ENCODE data around the gene MTMR4. TPM values are rescaled to one million over a fixed set of nuclear protein-coding genes. Genes with fewer than 3 reads are reported as not detected.
"Not testable (repeated sequence)": the region's sequence is repeated elsewhere in the genome, so short reads cannot be mapped to it uniquely, and the experiment has no call there.

MTMR4 gene
- total RNA-seq, 1 donor from 2014 or later = 32.3 TPM

GRCh38 chr17:58521680-58522079, 7.2 kb upstream of the MTMR4 start:
- no peak for ATAC-seq

GRCh38 chr17:58520843-58521430, 6.5 kb upstream of the MTMR4 start:
- no peak for ATAC-seq

GRCh38 chr17:58517928-58518609, 3.6 kb upstream of the MTMR4 start:
- ATAC-seq = peak; percentile 93

GRCh38 chr17:58517378-58517927, 3.0 kb upstream of the MTMR4 start:
- ATAC-seq = peak; percentile 59

- ATAC-seq = no peak
Observed at GRCh38 chr17:58516644-58517377, 2.4 kb upstream of the MTMR4 start.

- no peak for ATAC-seq
Observed at GRCh38 chr17:58515286-58515685, 848 bp upstream of the MTMR4 start.

GRCh38 chr17:58514770-58515157, 326 bp upstream of the MTMR4 start:
- ATAC-seq = no peak

- no peak for ATAC-seq
Observed at GRCh38 chr17:58513267-58513964, 1.0 kb downstream of the MTMR4 start.

GRCh38 chr17:58510075-58510474, 4.4 kb downstream of the MTMR4 start:
- no peak for ATAC-seq

GRCh38 chr17:58508341-58509067, 5.9 kb downstream of the MTMR4 start:
- no peak for ATAC-seq

- ATAC-seq = no peak
Observed at GRCh38 chr17:58507123-58507634, 7.3 kb downstream of the MTMR4 start.

GRCh38 chr17:58506354-58507080, 7.9 kb downstream of the MTMR4 start:
- no peak for ATAC-seq

- peak; percentile 31 for ATAC-seq
Observed at GRCh38 chr17:58504826-58505351, 9.5 kb downstream of the MTMR4 start.

GRCh38 chr17:58503866-58504265, 10.6 kb downstream of the MTMR4 start:
- ATAC-seq = peak; percentile 33

GRCh38 chr17:58503134-58503533, 11.3 kb downstream of the MTMR4 start:
- ATAC-seq = not testable (repeated sequence)

GRCh38 chr17:58501451-58501850, 13.0 kb downstream of the MTMR4 start:
- no peak for ATAC-seq

- no peak for ATAC-seq
Observed at GRCh38 chr17:58498177-58498828, 16.1 kb downstream of the MTMR4 start.

GRCh38 chr17:58493506-58493905, 20.9 kb downstream of the MTMR4 start:
- no peak for ATAC-seq

GRCh38 chr17:58492238-58493121, 22.0 kb downstream of the MTMR4 start:
- ATAC-seq = peak; percentile 69
